Transverse colon (tissue), 4 donors: Measurements from ENCODE around the gene CRYBG3. TPM values are rescaled to one million over a fixed set of nuclear protein-coding genes. Genes with fewer than 3 reads are reported as not detected.

Experiments
- DNase-seq: peaks from one replicate; pipeline ENCODE4 v3.0.0-alpha.2; 2019
- H3K27ac ChIP-seq, 4 donors: fragments of 200-600 bp; sonication (generic); 2 replicates each; pipeline ENCODE4 v1.5.1; 2016 to 2018; ENCODE audit warnings: inconsistent platforms in 4 of 4
- H3K27me3 ChIP-seq: fragments of 200-600 bp; sonication (generic); 2 replicates; pipeline ENCODE4 v1.5.1; 2017; ENCODE audit warnings: inconsistent platforms
- H3K36me3 ChIP-seq, 4 donors: fragments of 200-600 bp; sonication (generic); 2 replicates each; pipeline ENCODE4 v1.5.1; 2017 to 2019; ENCODE audit warnings: inconsistent platforms in 4 of 4
- H3K4me1 ChIP-seq, 4 donors: fragments of 200-600 bp; sonication (generic); 2 replicates each; pipeline ENCODE4 v1.5.1; 2017 to 2020; ENCODE audit warnings: inconsistent platforms in 4 of 4
- H3K4me3 ChIP-seq, 4 donors: fragments of 200-600 bp; sonication (generic); 1 replicate in 1 of 4; 2 replicates in 3 of 4; pipeline versions ENCODE4 v1.5.1 to v1.6.1; 2017 to 2019; ENCODE audit warnings: inconsistent platforms in 4 of 4
- H3K9me3 ChIP-seq, 2 donors: fragments of 200-600 bp; sonication (generic); 2 replicates each; pipeline ENCODE4 v1.5.1; 2017 to 2019; ENCODE audit warnings: inconsistent platforms in 2 of 2
- CTCF ChIP-seq, 5 experiments: fragments of 200-600 bp in 3 of 5; fragments of 450-650 bp in 2 of 5; sonication (generic) in 3 of 5; IDR thresholded peaks; 1 replicate in 2 of 5; 2 replicates in 3 of 5; pipeline ENCODE4 v1.5.1; 2016 to 2017; ENCODE audit warnings: antibody characterized with exemption in 5 of 5, inconsistent platforms in 3 of 5, mild to moderate bottlenecking in 2 of 5, moderate library complexity in 1 of 5
- EP300 ChIP-seq: sonication (generic); formaldehyde crosslinking; IDR thresholded peaks from one replicate; pipeline ENCODE4 v1.6.1; 2017; ENCODE audit warnings: antibody characterized with exemption, low read depth
- POLR2A ChIP-seq: fragments of 450-650 bp; IDR thresholded peaks from one replicate; pipeline ENCODE4 v1.6.1; 2016; ENCODE audit warnings: antibody characterized with exemption, mild to moderate bottlenecking, moderate library complexity
- POLR2AphosphoS5 ChIP-seq, 3 donors: sonication (generic); formaldehyde crosslinking; IDR thresholded peaks; one replicate each; pipeline ENCODE4 v1.6.1; 2016; ENCODE audit warnings: antibody characterized with exemption in 3 of 3
- WGBS, 2 donors: methylation state at CpG; one replicate each; pipeline ENCODE4 v1.1.5; 2018; ENCODE audit warnings: low coverage in 1 of 2; 5-methylcytosine and 5-hydroxymethylcytosine counted together
- in situ Hi-C, 4 donors: fragments of 200-750 bp; cut with MboI; loops; one replicate each; pipeline versions ENCODE4 v1.15.0 to v1.15.1; 2017; ENCODE audit warnings: low sequenced_read_pairs in 3 of 4, low pct_ligation_motif_present in 1 of 4, low pct_unique_long_range_greater_than_20kb in 1 of 4
- intact Hi-C: fragments of 100-400 bp; cut with DNase I; formaldehyde crosslinking; loops from one replicate; pipeline ENCODE4 v1.15.1; 2023; ENCODE audit warnings: low total_unique reads
- total RNA-seq, 4 donors: library from RNA; depleted of rRNA; stranded (reverse); fragments of >200 nt; gene quantifications; one replicate each; pipeline ENCODE4 v1.1.0, GENCODE V29; 2016

The CRYBG3 gene
- total RNA-seq, 4 donors from 2014 or later = 21.3 to 32.7 (median 27.9) TPM

- in situ Hi-C loops = no loop called here
- Histone ChIP-seq H3K9me3 (no peaks in the 10 kb centered on the region), H3K27me3 (no peaks in the 10 kb centered on the region), H3K36me3 (peaks cover 0 to 26% (median 12%) of the 10 kb centered on the region in 4 donors), H3K4me3 (no peak overlapping the region), H3K27ac (no peak overlapping the region), H3K4me1 (peaks cover 0 to 7% (median 0%) of the 10 kb centered on the region in 4 donors)
- no peak for DNase-seq
- WGBS, 2 donors = 86 to 97% methylated on average over 2 of the region's 2 CpGs
- intact Hi-C loops = no loop called here
- TF ChIP-seq POLR2A = no peak
- TF ChIP-seq POLR2AphosphoS5 (IDR thresholded peaks at IDR 0.05) = no peak
- TF ChIP-seq EP300 = no peak
- no peak for TF ChIP-seq CTCF (IDR thresholded peaks at IDR 0.05)
These were observed 127.3 kb downstream of the CRYBG3 start for GRCh38 chr3:97949110-97949485.

GRCh38 chr3:97949743-97950142, 127.9 kb downstream of the CRYBG3 start:
- H3K27me3 ChIP-seq = no peaks in the 10 kb centered on the region
- H3K27ac ChIP-seq = no peak overlapping the region
- WGBS, 2 donors = 74% methylated on average over 5 of the region's 5 CpGs; no CpG with 5 or more reads in 1 of the 2 donors
- H3K9me3 ChIP-seq = no peaks in the 10 kb centered on the region
- intact Hi-C loops = no loop called here
- H3K4me1 ChIP-seq = peaks cover 0 to 7% (median 0%) of the 10 kb centered on the region in 4 donors
- peaks cover 0 to 22% (median 10%) of the 10 kb centered on the region in 4 donors for H3K36me3 ChIP-seq
- TF ChIP-seq POLR2A = no peak
- no peak for TF ChIP-seq CTCF (IDR thresholded peaks at IDR 0.05)
- TF ChIP-seq EP300 = no peak
- TF ChIP-seq POLR2AphosphoS5 (IDR thresholded peaks at IDR 0.05) = no peak
- DNase-seq = no peak
- in situ Hi-C loops = no loop called here
- H3K4me3 ChIP-seq = no peak overlapping the region

GRCh38 chr3:97950360-97950759, 128.5 kb downstream of the CRYBG3 start:
- peaks cover 0 to 16% (median 7%) of the 10 kb centered on the region in 4 donors for H3K36me3 ChIP-seq
- DNase-seq = no peak
- no peak overlapping the region for H3K27ac ChIP-seq
- 69 to 74% methylated on average over 3 of the region's 3 CpGs for WGBS, 2 donors
- H3K9me3 ChIP-seq = no peaks in the 10 kb centered on the region
- intact Hi-C loops (no loop called here), in situ Hi-C loops (no loop called here)
- no peak overlapping the region for H3K4me3 ChIP-seq
- peaks cover 0 to 7% (median 0%) of the 10 kb centered on the region in 4 donors for H3K4me1 ChIP-seq
- TF ChIP-seq CTCF (IDR thresholded peaks at IDR 0.05) (no peak), POLR2A (no peak), EP300 (no peak), POLR2AphosphoS5 (IDR thresholded peaks at IDR 0.05) (no peak)
- no peaks in the 10 kb centered on the region for H3K27me3 ChIP-seq

- H3K27me3 ChIP-seq = no peaks in the 10 kb centered on the region
- TF ChIP-seq CTCF (IDR thresholded peaks at IDR 0.05) (no peak), POLR2AphosphoS5 (IDR thresholded peaks at IDR 0.05) (peak in 1 of 3 donors; percentile 40), EP300 (no peak), POLR2A (no peak)
- no peaks in the 10 kb centered on the region for H3K9me3 ChIP-seq
- DNase-seq = peak; percentile 43
- intact Hi-C loops = no loop called here
- H3K36me3 ChIP-seq = peaks cover 0 to 12% (median 5%) of the 10 kb centered on the region in 4 donors
- H3K4me1 ChIP-seq = peaks cover 0 to 13% (median 0%) of the 10 kb centered on the region in 4 donors
- H3K27ac ChIP-seq = peak overlapping the region; percentile 2 to 43 (median 34)
- 80% methylated on average over 3 of the region's 3 CpGs; no CpG with 5 or more reads in 1 of the 2 donors for WGBS, 2 donors
- in situ Hi-C loops = no loop called here
- H3K4me3 ChIP-seq = no peak overlapping the region
These were observed 130.5 kb downstream of the CRYBG3 start for GRCh38 chr3:97952280-97952679.
